HG03521 (cell line): ENCODE data around the gene SLC35E3.
"Not testable (repeated sequence)": the region's sequence is repeated elsewhere in the genome, so short reads cannot be mapped to it uniquely, and the experiment has no call there.

Experiments
- ATAC-seq: cut with Tn5 transposase; IDR thresholded peaks from one replicate; pipeline ENCODE4 v1.9.1; 2021; ENCODE audit warnings: mild to moderate bottlenecking, moderate library complexity; ENCODE audit not compliant: unreplicated experiment

The SLC35E3 gene

GRCh38 chr12:68811573-68811972, 65.6 kb downstream of the SLC35E3 start:
- ATAC-seq, result not testable (repeated sequence)

GRCh38 chr12:68812553-68813241, 66.7 kb downstream of the SLC35E3 start:
- no peak for ATAC-seq

GRCh38 chr12:68813242-68813593, 67.2 kb downstream of the SLC35E3 start:
- no peak for ATAC-seq

- ATAC-seq, result no peak
Measured at GRCh38 chr12:68814490-68815231, 68.7 kb downstream of the SLC35E3 start.

GRCh38 chr12:68815232-68815927, 69.4 kb downstream of the SLC35E3 start:
- ATAC-seq, result no peak

- ATAC-seq, result no peak
Measured at GRCh38 chr12:68815928-68816800, 70.2 kb downstream of the SLC35E3 start.

- ATAC-seq, result not testable (repeated sequence)
Measured at GRCh38 chr12:68819481-68819880, 73.5 kb downstream of the SLC35E3 start.

- ATAC-seq, result no peak
Measured at GRCh38 chr12:68821357-68822188, 75.6 kb downstream of the SLC35E3 start.

- no peak for ATAC-seq
Measured at GRCh38 chr12:68823696-68824095, 77.7 kb downstream of the SLC35E3 start.

GRCh38 chr12:68824131-68824530, 78.2 kb downstream of the SLC35E3 start:
- ATAC-seq, result no peak

GRCh38 chr12:68824597-68825250, 78.7 kb downstream of the SLC35E3 start:
- ATAC-seq, result no peak

GRCh38 chr12:68825569-68826217, 79.7 kb downstream of the SLC35E3 start:
- no peak for ATAC-seq

GRCh38 chr12:68827895-68828671, 82.1 kb downstream of the SLC35E3 start:
- ATAC-seq, result no peak

GRCh38 chr12:68828672-68829068, 82.7 kb downstream of the SLC35E3 start:
- ATAC-seq, result no peak
